ENCODE measurements around the gene COL26A1. TPM values are rescaled to one million over a fixed set of nuclear protein-coding genes. Genes with fewer than 3 reads are reported as not detected.

COL26A1 gene
- total RNA-seq, 2 donors from 2014 or later: not detected

DNA sequence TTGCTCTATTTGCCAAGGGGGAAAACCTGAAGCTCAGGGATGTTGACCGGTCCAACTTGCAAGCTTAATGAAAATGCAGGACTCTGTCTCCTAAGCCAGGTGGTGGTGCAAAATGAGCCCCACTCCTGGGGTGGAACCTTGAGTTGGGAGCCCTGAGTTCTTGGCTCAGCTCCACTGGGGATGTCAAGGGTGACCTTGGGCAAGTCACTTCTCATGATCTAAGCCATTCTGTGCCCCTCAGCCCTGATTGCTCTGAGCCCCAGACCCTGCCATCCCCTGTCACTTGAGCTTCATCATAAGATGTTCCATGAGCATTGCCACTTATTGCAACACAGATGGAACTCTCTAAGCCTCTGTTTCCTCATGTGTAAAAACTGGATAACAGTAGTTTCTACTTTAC is 232.6 kb downstream of the COL26A1 start:
- H3K4me3 ChIP-seq: no peak overlapping the region
- no peak for DNase-seq (ENCODE audit: low spot score)
- TF ChIP-seq, protein P1, sequence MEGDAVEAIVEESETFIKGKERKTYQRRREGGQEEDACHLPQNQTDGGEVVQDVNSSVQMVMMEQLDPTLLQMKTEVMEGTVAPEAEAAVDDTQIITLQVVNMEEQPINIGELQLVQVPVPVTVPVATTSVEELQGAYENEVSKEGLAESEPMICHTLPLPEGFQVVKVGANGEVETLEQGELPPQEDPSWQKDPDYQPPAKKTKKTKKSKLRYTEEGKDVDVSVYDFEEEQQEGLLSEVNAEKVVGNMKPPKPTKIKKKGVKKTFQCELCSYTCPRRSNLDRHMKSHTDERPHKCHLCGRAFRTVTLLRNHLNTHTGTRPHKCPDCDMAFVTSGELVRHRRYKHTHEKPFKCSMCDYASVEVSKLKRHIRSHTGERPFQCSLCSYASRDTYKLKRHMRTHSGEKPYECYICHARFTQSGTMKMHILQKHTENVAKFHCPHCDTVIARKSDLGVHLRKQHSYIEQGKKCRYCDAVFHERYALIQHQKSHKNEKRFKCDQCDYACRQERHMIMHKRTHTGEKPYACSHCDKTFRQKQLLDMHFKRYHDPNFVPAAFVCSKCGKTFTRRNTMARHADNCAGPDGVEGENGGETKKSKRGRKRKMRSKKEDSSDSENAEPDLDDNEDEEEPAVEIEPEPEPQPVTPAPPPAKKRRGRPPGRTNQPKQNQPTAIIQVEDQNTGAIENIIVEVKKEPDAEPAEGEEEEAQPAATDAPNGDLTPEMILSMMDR (IDR thresholded peaks at IDR 0.05): no peak
- H3K36me3 ChIP-seq: no peaks in the 10 kb centered on the region
- peaks cover 0 to 8% of the 10 kb centered on the region in 2 donors for H3K4me1 ChIP-seq
- no peak overlapping the region for H3K27ac ChIP-seq
- no peaks in the 10 kb centered on the region for H3K27me3 ChIP-seq
- H3K9me3 ChIP-seq: no peaks in the 10 kb centered on the region

DNA sequence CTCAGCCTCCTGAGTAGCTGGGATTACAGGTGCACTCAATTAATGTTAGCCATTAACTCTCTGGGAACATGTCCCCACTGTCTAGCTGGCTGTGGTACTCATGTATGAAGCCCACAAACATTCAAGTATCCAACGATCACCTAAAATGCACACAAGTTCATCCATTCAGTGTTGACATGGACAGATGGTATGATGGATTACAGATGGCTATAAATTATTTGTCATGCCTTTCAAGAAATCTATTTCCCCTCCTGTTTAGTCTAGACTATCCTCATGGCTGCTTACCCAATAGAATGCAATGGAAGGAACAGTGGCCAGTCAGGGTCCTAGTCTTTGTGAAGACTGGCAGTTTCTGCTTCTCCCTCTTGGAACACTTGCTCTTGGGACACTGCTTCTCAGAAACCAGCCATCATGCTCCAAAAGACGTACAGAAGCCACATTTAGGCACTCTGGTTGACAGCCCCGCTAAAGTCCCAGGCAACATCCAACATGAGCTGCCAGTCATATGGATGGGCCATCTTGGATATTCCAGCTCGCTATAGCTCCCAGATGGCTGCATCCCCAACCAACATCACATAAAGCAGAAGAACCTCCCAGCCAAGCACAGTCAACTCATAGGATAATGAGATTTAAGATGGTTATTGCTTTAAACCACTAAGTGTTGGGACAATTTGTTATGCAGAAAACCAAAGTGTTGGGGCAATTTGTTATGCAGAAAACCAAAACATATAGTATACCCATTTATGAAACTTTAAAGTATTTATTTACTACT is 233.3 kb downstream of the COL26A1 start:
- Histone ChIP-seq H3K27ac (no peak overlapping the region), H3K36me3 (no peaks in the 10 kb centered on the region), H3K9me3 (no peaks in the 10 kb centered on the region), H3K4me1 (peaks cover 0 to 8% of the 10 kb centered on the region in 2 donors), H3K27me3 (no peaks in the 10 kb centered on the region), H3K4me3 (no peak overlapping the region)
- TF ChIP-seq, protein P1 (IDR thresholded peaks at IDR 0.05): no peak
- DNase-seq (ENCODE audit: low spot score): no peak

DNA sequence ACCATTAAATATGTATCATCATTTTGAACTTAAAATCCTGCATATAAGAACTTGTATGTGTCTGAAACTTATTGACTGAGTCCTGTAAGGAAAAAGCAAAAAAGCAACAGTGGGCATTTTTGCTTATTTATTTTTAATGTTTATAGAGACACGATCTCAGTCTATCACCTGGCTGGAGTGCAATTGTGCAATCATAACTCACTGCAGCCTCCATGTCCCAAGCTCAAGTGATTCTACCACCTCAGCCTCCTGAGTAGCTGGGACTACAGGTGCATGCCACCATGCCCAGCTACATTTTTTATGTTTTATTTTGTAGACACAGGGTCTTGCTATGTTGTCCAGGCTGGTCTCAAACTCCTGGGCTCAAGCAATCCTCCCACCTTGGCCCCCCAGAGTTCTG is 234.2 kb downstream of the COL26A1 start:
- Histone ChIP-seq H3K4me3 (no peak overlapping the region), H3K4me1 (peaks cover 0 to 8% of the 10 kb centered on the region in 2 donors), H3K36me3 (no peaks in the 10 kb centered on the region), H3K27ac (no peak overlapping the region), H3K9me3 (no peaks in the 10 kb centered on the region), H3K27me3 (no peaks in the 10 kb centered on the region)
- TF ChIP-seq, protein P1 (IDR thresholded peaks at IDR 0.05): no peak
- DNase-seq (ENCODE audit: low spot score): no peak

DNA sequence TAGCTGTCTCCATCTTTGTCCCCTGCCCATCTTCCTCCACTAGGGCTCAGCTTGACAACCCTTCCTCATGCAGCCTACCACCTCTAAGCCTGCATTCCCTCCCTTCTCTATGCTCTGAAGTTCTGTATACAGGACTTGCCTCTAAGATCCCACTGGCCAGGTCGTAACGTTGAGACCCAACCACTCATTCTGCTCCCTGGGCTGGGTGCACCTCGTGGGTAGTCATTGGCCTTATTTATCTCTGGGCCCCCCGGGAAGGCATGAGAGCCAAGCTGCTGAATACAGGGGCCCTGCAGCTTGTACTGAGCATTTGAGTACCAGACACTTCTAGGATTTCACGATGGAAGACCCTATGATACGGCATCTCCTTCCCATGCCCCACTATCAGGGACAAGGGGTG is 235.3 kb downstream of the COL26A1 start:
- Histone ChIP-seq H3K27me3 (no peaks in the 10 kb centered on the region), H3K27ac (no peak overlapping the region), H3K36me3 (no peaks in the 10 kb centered on the region), H3K4me3 (no peak overlapping the region), H3K9me3 (no peaks in the 10 kb centered on the region), H3K4me1 (peaks cover 0 to 8% of the 10 kb centered on the region in 2 donors)
- DNase-seq (ENCODE audit: low spot score): no peak
- TF ChIP-seq, protein P1 (IDR thresholded peaks at IDR 0.05): no peak

DNA sequence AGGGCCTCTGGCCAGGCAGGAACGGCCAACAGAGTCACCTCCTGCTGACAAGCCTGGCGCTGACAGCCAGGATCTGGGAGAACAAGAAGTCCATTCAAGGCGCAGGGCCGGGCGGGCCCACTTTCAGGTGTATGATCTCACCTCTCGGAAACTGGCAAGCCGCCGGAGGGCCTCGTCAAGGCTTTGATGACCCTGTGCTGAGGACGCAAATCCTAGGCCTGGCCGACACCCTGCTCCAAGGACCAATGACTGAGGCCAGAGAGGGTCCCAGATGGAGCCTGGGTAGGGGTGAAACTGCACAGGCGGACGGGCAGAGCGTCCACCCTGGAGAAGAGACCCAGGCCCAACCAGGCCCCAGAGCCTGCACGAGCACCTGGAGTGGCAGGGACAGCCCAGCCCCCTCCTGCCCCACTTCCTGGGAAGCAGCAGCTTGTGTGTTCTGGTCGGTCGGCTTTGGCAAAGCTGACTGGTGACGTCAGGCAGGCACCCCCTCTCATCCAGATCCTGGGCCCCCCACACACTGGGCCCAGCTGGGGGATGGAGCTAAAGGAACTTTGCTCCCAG is 235.8 kb downstream of the COL26A1 start:
- Histone ChIP-seq H3K4me1 (peaks cover 0 to 8% of the 10 kb centered on the region in 2 donors), H3K4me3 (no peak overlapping the region), H3K9me3 (no peaks in the 10 kb centered on the region), H3K36me3 (no peaks in the 10 kb centered on the region), H3K27ac (peak overlapping the region in 1 of 2 donors; percentile 27), H3K27me3 (no peaks in the 10 kb centered on the region)
- DNase-seq (ENCODE audit: low spot score): no peak
- TF ChIP-seq, protein P1 (IDR thresholded peaks at IDR 0.05): no peak

All from right atrium auricular region (tissue), 2 donors.